Amygdala (tissue), 56 donors: ENCODE data around the gene STXBP6.

Experiments used
- DNase-seq, 56 donors: peaks; one replicate each; lab custom pipeline; 2025; lab: John Stamatoyannopoulos, UW

The STXBP6 gene

GRCh38 chr14:24873551-24873950 lies 176.4 kb downstream of the STXBP6 start:
- DNase-seq, result no peak

- DNase-seq, result no peak
Measured at GRCh38 chr14:24870949-24871701, 178.8 kb downstream of the STXBP6 start.

GRCh38 chr14:24868389-24868788 lies 181.6 kb downstream of the STXBP6 start:
- DNase-seq, result no peak

GRCh38 chr14:24866067-24866639 lies 183.8 kb downstream of the STXBP6 start:
- no peak for DNase-seq

GRCh38 chr14:24863968-24864684 lies 185.8 kb downstream of the STXBP6 start:
- no peak for DNase-seq

GRCh38 chr14:24861083-24861630 lies 188.8 kb downstream of the STXBP6 start:
- no peak for DNase-seq

- DNase-seq, result no peak
Measured at GRCh38 chr14:24859559-24859958, 190.4 kb downstream of the STXBP6 start.

GRCh38 chr14:24858684-24859083 lies 191.3 kb downstream of the STXBP6 start:
- no peak for DNase-seq

- DNase-seq, result no peak
Measured at GRCh38 chr14:24858052-24858451, 191.9 kb downstream of the STXBP6 start.

GRCh38 chr14:24857277-24857676 lies 192.7 kb downstream of the STXBP6 start:
- DNase-seq, result no peak

- no peak for DNase-seq
Measured at GRCh38 chr14:24853446-24853845, 196.5 kb downstream of the STXBP6 start.

GRCh38 chr14:24852312-24853060 lies 197.5 kb downstream of the STXBP6 start:
- DNase-seq, result no peak

- no peak for DNase-seq
Measured at GRCh38 chr14:24851837-24852236, 198.1 kb downstream of the STXBP6 start.

- DNase-seq, result no peak
Measured at GRCh38 chr14:24851406-24851805, 198.5 kb downstream of the STXBP6 start.

GRCh38 chr14:24850072-24850471 lies 199.9 kb downstream of the STXBP6 start:
- no peak for DNase-seq

GRCh38 chr14:24849471-24849870 lies 200.5 kb downstream of the STXBP6 start:
- peak in 2 of 56 donors; percentile 2 to 4 for DNase-seq

- DNase-seq, result peak in 1 of 56 donors; percentile 17
Measured at GRCh38 chr14:24848102-24848790, 201.7 kb downstream of the STXBP6 start.

- DNase-seq, result no peak
Measured at GRCh38 chr14:24847568-24848095, 202.3 kb downstream of the STXBP6 start.

GRCh38 chr14:24846261-24846660 lies 203.7 kb downstream of the STXBP6 start:
- no peak for DNase-seq

- DNase-seq, result no peak
Measured at GRCh38 chr14:24845851-24846250, 204.1 kb downstream of the STXBP6 start.
